Sigmoid colon (tissue), 7 donors: ENCODE data around the gene PDCL3. TPM values are rescaled to one million over a fixed set of nuclear protein-coding genes. Genes with fewer than 3 reads are reported as not detected.

ENCODE experiments used
- DNase-seq: peaks from one replicate; pipeline ENCODE4 v3.0.0-alpha.2; 2019
- H3K27ac ChIP-seq, 4 donors: fragments of 200-600 bp; sonication (generic); one replicate each; pipeline ENCODE4 v1.5.1; 2016 to 2019; ENCODE audit warnings: mild to moderate bottlenecking in 1 of 4
- H3K27me3 ChIP-seq, 3 donors: fragments of 200-600 bp; sonication (generic); one replicate each; pipeline ENCODE4 v1.5.1; 2019; ENCODE audit warnings: mild to moderate bottlenecking in 1 of 3
- H3K36me3 ChIP-seq, 4 donors: fragments of 200-600 bp; sonication (generic); one replicate each; pipeline ENCODE4 v1.5.1; 2016 to 2019
- H3K4me1 ChIP-seq, 4 donors: fragments of 200-600 bp; sonication (generic); one replicate each; pipeline ENCODE4 v1.5.1; 2017 to 2019
- H3K4me3 ChIP-seq, 4 donors: fragments of 200-600 bp; sonication (generic); one replicate each; pipeline ENCODE4 v1.5.1; 2017 to 2019; ENCODE audit warnings: mild to moderate bottlenecking in 2 of 4, moderate library complexity in 1 of 4
- H3K9me3 ChIP-seq, 4 donors: fragments of 200-600 bp in 3 of 4; sonication (generic) in 3 of 4; one replicate each; pipeline versions ENCODE4 v1.5.1 to v1.6.1; 2013 to 2019
- EP300 ChIP-seq, 4 donors: sonication (generic); formaldehyde crosslinking; IDR thresholded peaks; one replicate each; pipeline ENCODE4 v1.6.1; 2017; ENCODE audit warnings: antibody characterized with exemption in 4 of 4
- POLR2A ChIP-seq, 2 donors: fragments of 450-650 bp; IDR thresholded peaks; one replicate each; pipeline ENCODE4 v1.6.1; 2016; ENCODE audit warnings: antibody characterized with exemption in 2 of 2, mild to moderate bottlenecking in 2 of 2, moderate library complexity in 2 of 2
- POLR2AphosphoS5 ChIP-seq, 4 donors: sonication (generic); formaldehyde crosslinking; IDR thresholded peaks; one replicate each; pipeline ENCODE4 v1.6.1; 2017; ENCODE audit warnings: antibody characterized with exemption in 4 of 4
- WGBS, 2 donors: extraction: QIAGEN DNeasy Blood & Tissue Kit; methylation state at CpG; one replicate each; pipeline ENCODE4 v1.1.7; 2013; 5-methylcytosine and 5-hydroxymethylcytosine counted together
- intact Hi-C: fragments of 100-400 bp; cut with DNase I; formaldehyde crosslinking; loops from one replicate; pipeline ENCODE4 v1.15.1; 2023
- polyA plus RNA-seq, 3 donors: library from polyadenylated mRNA; stranded (reverse); fragments of 200-250 nt; gene quantifications; one replicate each; pipeline ENCODE4 v1.2.3, GENCODE V29; 2013
- small RNA-seq, 3 donors: library from RNA; depleted of rRNA; stranded (forward); fragments of <200 nt; gene quantifications; one replicate each; pipeline ENCODE3, GENCODE V24; 2016
- total RNA-seq, 4 donors: library from RNA; depleted of rRNA; stranded (reverse); fragments of >200 nt; gene quantifications; one replicate each; pipeline ENCODE4 v1.1.0, GENCODE V29; 2016
- TF ChIP-seq, protein P1 (sequence below), 4 experiments: fragments of 450-650 bp in 3 of 4; fragments of 200-600 bp in 1 of 4; IDR thresholded peaks; one replicate each; pipeline ENCODE4 v1.5.1; 2016 to 2019; ENCODE audit warnings: antibody characterized with exemption in 4 of 4, mild to moderate bottlenecking in 3 of 4, moderate library complexity in 2 of 4
- donor health status: healthy with polysubstance abuse.
- donor health status: Bipolar disorder and iron deficiency.
- donor health status: healthy.

PDCL3 gene
- total and polyA plus RNA-seq, 7 donors: 23.5 to 41.3 (median 32.9) TPM

DNA sequence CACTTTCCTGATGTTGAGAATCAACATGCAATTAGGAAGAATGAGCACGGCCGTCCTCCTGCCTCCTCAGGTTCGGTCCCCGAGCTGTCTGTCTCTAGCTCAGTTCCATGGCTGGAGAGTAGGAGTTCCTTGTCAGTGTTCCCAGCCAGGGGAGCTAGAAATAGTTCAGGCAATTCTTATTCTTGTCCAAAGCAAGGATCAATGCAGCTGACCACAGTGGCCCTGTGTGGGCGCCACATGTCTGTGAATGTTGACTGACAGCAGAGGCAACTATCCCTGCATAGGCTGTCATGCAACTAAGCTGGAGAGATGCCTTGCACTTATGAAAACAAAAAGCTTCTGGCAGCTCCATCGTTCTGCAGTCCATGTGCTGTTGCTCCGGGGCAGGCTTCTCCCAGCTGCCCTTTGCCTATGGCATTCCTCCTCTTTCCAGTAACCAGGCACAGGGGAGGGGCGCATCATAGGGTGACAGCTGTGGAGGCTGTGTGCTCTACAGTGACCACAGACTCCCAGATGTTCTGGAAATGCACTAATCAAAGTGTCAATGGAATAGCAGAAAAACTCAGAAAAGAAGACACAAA lies 58.7 kb downstream of the PDCL3 start:
- Histone ChIP-seq H3K36me3 (no peaks in the 10 kb centered on the region), H3K27ac (no peak overlapping the region), H3K27me3 (no peaks in the 10 kb centered on the region), H3K9me3 (peaks cover 0 to 4% (median 0%) of the 10 kb centered on the region in 4 donors), H3K4me3 (no peak overlapping the region), H3K4me1 (no peaks in the 10 kb centered on the region)
- DNase-seq: no peak
- intact Hi-C loops: no loop called here
- WGBS, 2 donors: 91 to 93% methylated on average over 8 of the region's 8 CpGs
- TF ChIP-seq POLR2AphosphoS5 (IDR thresholded peaks at IDR 0.05): no peak
- TF ChIP-seq EP300 (IDR thresholded peaks at IDR 0.05): no peak
- no peak for TF ChIP-seq POLR2A (IDR thresholded peaks at IDR 0.05)
- TF ChIP-seq, protein P1, sequence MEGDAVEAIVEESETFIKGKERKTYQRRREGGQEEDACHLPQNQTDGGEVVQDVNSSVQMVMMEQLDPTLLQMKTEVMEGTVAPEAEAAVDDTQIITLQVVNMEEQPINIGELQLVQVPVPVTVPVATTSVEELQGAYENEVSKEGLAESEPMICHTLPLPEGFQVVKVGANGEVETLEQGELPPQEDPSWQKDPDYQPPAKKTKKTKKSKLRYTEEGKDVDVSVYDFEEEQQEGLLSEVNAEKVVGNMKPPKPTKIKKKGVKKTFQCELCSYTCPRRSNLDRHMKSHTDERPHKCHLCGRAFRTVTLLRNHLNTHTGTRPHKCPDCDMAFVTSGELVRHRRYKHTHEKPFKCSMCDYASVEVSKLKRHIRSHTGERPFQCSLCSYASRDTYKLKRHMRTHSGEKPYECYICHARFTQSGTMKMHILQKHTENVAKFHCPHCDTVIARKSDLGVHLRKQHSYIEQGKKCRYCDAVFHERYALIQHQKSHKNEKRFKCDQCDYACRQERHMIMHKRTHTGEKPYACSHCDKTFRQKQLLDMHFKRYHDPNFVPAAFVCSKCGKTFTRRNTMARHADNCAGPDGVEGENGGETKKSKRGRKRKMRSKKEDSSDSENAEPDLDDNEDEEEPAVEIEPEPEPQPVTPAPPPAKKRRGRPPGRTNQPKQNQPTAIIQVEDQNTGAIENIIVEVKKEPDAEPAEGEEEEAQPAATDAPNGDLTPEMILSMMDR (IDR thresholded peaks at IDR 0.05): no peak

DNA sequence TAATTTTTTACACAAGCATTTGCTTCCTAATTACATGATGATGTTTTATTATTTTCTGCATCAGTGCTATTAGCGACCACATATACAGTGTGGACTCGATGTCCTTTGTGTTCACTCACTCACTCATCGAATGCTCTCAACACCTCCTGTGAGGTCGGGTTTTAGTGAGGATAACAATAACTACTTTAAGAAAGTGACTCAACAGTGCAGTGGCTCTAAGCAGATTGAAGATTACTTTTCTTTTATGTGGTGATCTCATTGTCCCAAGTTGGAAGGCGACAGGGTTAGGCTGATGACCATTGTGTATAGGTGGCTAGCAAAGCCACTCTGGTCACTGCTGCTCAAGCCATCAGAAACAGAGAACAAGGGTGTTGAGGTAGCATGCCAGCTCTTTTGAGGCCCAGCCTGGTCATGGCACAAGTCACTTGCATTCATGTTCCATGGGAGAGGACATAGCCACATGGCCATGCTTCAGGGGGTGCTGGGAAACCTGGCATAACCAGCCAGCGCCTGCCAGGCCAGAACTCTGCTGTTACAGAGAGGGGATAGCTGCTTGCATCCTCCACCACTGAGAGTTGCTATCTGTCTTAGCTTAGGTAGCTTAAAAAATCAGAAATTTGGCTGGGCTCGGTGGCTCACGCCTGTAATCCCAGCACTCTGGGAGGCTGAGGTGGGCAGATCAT lies 60.4 kb downstream of the PDCL3 start:
- Histone ChIP-seq H3K27me3 (no peaks in the 10 kb centered on the region), H3K4me1 (no peaks in the 10 kb centered on the region), H3K9me3 (peaks cover 0 to 4% (median 0%) of the 10 kb centered on the region in 4 donors), H3K27ac (no peak overlapping the region), H3K36me3 (no peaks in the 10 kb centered on the region), H3K4me3 (no peak overlapping the region)
- TF ChIP-seq POLR2AphosphoS5 (IDR thresholded peaks at IDR 0.05) (no peak), POLR2A (IDR thresholded peaks at IDR 0.05) (no peak)
- no peak for DNase-seq
- 72 to 84% methylated on average over 8 of the region's 8 CpGs for WGBS, 2 donors
- intact Hi-C loops: no loop called here

DNA sequence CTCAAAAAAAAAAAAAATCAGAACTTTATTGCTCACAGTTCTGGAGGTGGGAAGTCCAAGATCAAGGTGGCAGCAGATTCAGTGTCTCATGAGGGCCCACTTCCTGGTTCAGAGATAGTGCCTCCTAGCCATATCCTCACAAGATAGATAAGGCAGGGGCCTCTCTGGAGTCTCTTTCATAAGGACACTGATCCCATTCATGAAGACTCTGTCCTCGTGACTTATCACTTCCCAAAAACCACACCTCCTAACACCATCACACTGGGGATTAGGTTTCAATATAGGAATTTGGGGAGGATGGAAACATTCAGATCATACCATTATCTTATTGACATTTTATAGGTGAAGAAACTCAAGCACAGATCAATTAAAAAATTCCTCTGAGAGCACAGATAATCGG lies 61.1 kb downstream of the PDCL3 start:
- peaks cover 0 to 4% (median 0%) of the 10 kb centered on the region in 4 donors for H3K9me3 ChIP-seq
- DNase-seq: no peak
- H3K4me3 ChIP-seq: no peak overlapping the region
- WGBS, 2 donors: 71 to 77% methylated on average over 2 of the region's 2 CpGs
- no peaks in the 10 kb centered on the region for H3K27me3 ChIP-seq
- H3K36me3 ChIP-seq: no peaks in the 10 kb centered on the region
- intact Hi-C loops: no loop called here
- no peak overlapping the region for H3K27ac ChIP-seq
- H3K4me1 ChIP-seq: no peaks in the 10 kb centered on the region
- TF ChIP-seq EP300 (IDR thresholded peaks at IDR 0.05) (no peak), POLR2A (IDR thresholded peaks at IDR 0.05) (no peak), POLR2AphosphoS5 (IDR thresholded peaks at IDR 0.05) (no peak)
- TF ChIP-seq, protein P1 (IDR thresholded peaks at IDR 0.05): no peak

DNA sequence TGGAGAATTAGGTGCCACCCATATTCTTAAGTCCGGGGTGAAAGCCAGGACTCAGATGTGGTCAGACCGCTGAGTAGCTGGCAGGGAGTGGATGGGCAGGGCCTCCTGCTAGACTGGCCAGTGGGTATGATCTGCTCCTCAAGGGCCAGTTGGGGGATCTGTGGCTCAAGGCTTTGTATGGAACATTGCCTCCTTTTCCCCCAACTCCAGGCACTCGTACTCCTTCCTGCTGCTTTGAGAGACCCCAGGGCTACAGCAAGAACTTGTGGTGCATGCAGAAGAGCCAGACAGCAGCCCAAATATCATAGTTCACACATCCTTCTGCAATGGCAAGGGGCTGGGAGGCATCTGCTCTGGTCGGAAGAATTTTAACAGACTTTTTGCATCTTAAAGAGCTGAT lies 61.7 kb downstream of the PDCL3 start:
- H3K27me3 ChIP-seq: no peaks in the 10 kb centered on the region
- no peak for DNase-seq
- H3K4me1 ChIP-seq: no peaks in the 10 kb centered on the region
- TF ChIP-seq POLR2A (IDR thresholded peaks at IDR 0.05) (no peak), EP300 (IDR thresholded peaks at IDR 0.05) (no peak), POLR2AphosphoS5 (IDR thresholded peaks at IDR 0.05) (no peak)
- TF ChIP-seq, protein P1 (IDR thresholded peaks at IDR 0.05): no peak
- peaks cover 0 to 4% (median 0%) of the 10 kb centered on the region in 4 donors for H3K9me3 ChIP-seq
- no peak overlapping the region for H3K4me3 ChIP-seq
- intact Hi-C loops: no loop called here
- no peaks in the 10 kb centered on the region for H3K36me3 ChIP-seq
- no peak overlapping the region for H3K27ac ChIP-seq
- WGBS, 2 donors: 87 to 88% methylated on average over 4 of the region's 4 CpGs

DNA sequence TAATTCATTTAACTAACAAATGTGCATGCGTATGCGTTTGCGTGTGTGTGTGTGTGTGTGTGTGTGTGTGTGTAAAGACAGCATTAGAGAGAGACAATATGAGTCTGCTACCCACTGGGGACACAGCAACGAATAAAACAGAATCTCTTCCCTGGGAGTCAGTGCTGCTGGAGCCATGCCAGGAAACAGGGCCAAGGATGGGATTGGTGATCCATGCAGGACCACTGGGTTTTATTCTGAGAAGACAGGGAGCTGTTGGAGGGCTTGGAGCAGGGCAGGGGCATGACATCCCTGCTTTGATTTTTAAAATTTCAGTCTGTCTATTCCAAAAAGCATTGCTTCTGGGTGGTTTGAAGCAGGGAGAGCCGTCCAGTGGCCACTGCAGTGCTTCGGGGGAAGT lies 62.9 kb downstream of the PDCL3 start:
- TF ChIP-seq EP300 (IDR thresholded peaks at IDR 0.05) (no peak), POLR2AphosphoS5 (IDR thresholded peaks at IDR 0.05) (no peak), POLR2A (IDR thresholded peaks at IDR 0.05) (no peak)
- TF ChIP-seq, protein P1 (IDR thresholded peaks at IDR 0.05): no peak
- intact Hi-C loops: no loop called here
- H3K27me3 ChIP-seq: no peaks in the 10 kb centered on the region
- H3K4me3 ChIP-seq: no peak overlapping the region
- H3K27ac ChIP-seq: no peak overlapping the region
- DNase-seq: no peak
- peaks cover 0 to 4% (median 0%) of the 10 kb centered on the region in 4 donors for H3K9me3 ChIP-seq
- 66 to 73% methylated on average over 6 of the region's 6 CpGs for whole genome bisulfite sequencing, 2 donors
- H3K36me3 ChIP-seq: no peaks in the 10 kb centered on the region
- H3K4me1 ChIP-seq: no peaks in the 10 kb centered on the region

Small RNA genes lying within 50 kb of the gene (small RNA-seq; reads per million reads assigned to genes)
- 0 reads per million in 3 donors for gene HMGN2P22

Other genes with a start within 250 kb of the PDCL3 start
- gene LONRF2, start 240.5 kb upstream of the PDCL3 start, total RNA-seq: 10 to 100 TPM; 14.6 to 25.8 (median 18.6) TPM
- under 1 TPM; under 0.01 to 0.89 (median under 0.01) TPM for gene LONRF2, start 240.5 kb upstream of the PDCL3 start, polyA plus RNA-seq
- 10 to 100 TPM in 2 of 4 donors, 1 to 10 TPM in 2; 6.8 to 15.1 (median 10.6) TPM for gene CHST10, start 145.3 kb upstream of the PDCL3 start, total RNA-seq
- 1 to 10 TPM in 1 of 3 donors, under 1 TPM in 2; 0.46 to 2.2 (median 0.60) TPM for gene CHST10, start 145.3 kb upstream of the PDCL3 start, polyA plus RNA-seq
- not detected for gene NMS, start 92.5 kb upstream of the PDCL3 start, total RNA-seq
- gene NMS, start 92.5 kb upstream of the PDCL3 start, polyA plus RNA-seq: not detected